AML-193 (cell line): ENCODE data around the gene DUSP16.
"Not testable (repeated sequence)": the region's sequence is repeated elsewhere in the genome, so short reads cannot be mapped to it uniquely, and the experiment has no call there.

ENCODE experiments used
- DNase-seq, 2 experiments: peaks; one replicate each; lab custom pipeline; 2025; lab: John Stamatoyannopoulos, UW

The DUSP16 gene

DNA sequence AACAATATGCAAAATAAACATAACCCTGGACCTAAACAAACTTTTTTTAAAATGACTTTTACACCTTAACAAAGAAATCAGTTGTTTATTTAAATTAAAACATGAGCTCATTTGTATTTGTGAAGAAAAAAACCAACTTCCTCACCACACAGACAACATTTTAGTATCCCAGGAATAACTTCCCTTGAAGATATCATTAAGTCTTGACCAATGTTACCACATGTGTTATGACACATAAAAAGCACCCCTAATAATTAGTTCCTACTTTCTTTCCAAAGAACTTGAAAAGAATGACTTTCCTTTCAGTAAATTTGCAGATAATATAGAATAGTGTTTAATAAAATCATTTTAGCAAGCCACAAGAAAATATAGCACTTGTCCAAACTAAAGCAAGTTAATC, 42.4 kb downstream of the DUSP16 start:
- DNase-seq, result peak in 1 of 2 experiments; percentile 3

DNA sequence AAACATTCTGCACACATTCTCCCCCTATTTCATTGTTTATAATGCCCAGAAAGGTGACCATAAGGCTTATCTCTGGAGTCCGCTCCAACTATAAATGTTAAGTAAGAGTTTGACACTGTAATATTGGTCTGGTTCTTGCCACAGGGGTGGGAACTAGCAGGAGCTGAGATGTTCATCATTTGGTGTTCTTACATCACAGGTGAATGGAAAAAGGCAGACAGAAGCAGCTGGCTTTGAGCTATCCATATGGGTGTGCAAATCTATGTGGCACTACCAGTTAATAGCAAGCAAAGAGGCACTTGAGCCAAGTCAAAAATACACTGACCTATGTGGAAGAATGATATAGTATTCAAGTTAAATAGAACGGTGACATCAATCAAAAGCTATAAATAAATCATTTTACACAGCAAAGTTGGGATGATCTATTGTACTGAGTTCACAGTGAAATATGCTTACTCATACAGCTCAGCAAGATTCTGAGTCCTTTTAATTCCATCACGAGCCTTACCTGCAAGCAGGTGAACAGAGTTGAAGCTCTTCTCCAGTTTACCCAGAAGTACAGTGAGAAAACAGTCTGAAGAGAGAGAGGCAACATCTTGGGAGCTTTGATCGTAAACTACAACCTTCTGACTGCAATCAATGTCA, 43.2 kb downstream of the DUSP16 start:
- DNase-seq, result no peak

DNA sequence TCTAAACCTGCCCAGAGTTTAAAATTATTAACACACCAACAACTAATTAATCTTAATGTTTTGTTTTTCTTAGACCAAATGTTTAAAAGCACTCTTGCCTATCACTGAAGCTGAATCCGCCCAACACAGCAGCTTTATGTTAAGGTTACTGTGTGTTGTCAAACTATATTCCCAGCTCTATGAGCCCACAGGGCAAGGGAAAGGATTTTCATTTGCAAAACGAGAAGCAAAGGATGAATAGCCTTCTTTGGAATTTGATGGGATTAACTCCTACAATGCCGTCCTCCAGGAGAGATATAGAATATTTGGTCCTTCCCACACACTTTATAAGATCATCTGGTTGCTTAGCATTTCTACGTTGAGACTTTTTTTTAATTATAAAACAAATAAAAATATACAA, 43.7 kb downstream of the DUSP16 start:
- no peak for DNase-seq

DNA sequence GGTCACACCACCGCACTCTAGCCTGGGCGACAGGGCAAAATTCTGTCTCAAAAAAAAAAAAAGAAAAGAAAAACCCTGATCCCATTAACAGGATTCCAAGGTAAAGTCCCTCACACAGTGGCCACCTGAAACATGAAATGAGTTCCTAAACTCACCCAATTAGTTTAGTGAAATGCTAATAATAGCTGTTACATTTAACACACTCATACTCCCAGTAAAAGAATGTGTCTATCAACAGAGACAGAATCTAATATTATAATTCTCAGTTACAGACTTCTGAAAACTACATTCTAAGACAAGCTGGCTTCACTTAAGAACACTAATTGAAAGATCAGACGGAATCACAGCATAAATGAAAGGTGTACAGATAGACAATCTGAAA, 44.2 kb downstream of the DUSP16 start:
- DNase-seq, result no peak

DNA sequence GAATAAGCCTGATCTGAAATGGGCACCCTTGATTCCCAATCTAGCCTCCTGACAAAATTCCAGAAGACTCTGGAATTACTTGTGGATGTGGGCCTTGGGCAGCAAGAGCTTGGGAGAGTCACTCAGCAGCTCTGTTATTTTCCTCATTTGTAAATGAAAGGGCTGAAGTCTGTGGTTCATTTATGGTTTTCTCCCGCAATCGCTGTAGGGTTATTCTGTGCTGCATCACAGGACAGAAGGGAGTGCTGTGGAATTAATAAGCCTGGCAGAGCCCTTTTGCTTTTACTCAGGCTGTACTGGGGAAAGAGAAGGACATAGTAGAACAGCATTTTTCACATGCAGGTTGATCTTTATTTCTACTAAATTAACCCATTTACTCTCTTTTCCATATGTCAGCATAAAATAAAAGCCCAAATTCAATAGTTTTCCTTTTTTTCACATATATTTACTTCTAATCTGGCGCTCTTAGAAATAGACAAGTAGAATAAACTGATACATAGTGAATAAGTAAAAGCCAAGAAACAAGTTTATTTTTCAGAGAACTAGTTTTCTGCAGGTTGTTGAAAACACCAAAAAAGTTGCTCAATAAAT, 49.2 kb downstream of the DUSP16 start:
- no peak for DNase-seq

DNA sequence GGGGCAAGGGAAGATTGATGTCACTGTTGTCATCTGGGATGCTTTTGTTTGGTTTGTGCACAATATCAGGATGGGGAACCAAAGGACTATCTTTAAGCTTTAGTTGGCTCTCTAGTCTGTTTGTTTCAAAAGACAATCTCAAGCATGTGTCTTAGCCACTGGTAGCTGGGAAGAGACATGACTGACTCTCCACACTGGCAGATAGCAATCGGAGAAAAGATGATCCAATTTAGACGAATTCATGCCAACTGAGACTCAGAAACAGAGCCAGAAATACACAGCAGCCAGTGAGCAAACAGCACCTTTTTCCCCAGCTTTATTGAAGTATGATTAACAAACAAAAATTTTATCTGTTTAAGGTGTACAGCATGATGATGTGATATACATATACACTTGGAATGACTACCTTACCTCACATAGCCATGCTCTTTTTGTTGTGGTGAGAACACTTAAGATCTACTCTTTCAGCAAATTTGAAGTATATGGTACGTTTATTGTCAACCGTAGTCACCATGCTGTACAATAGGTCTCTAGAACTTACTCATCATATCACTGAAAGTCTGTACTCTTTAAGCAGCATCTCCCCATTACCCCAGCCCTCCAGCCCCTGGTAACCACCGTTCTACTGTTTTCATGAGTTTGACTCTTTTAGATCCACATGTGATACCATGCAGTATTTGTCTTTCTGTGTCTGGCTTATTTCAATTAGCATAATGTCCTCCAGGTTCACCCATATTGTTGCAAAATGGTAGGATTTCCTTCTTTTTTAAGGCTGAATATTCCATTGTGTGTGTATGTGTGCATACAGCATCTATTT, 50.6 kb downstream of the DUSP16 start:
- DNase-seq, result no peak

DNA sequence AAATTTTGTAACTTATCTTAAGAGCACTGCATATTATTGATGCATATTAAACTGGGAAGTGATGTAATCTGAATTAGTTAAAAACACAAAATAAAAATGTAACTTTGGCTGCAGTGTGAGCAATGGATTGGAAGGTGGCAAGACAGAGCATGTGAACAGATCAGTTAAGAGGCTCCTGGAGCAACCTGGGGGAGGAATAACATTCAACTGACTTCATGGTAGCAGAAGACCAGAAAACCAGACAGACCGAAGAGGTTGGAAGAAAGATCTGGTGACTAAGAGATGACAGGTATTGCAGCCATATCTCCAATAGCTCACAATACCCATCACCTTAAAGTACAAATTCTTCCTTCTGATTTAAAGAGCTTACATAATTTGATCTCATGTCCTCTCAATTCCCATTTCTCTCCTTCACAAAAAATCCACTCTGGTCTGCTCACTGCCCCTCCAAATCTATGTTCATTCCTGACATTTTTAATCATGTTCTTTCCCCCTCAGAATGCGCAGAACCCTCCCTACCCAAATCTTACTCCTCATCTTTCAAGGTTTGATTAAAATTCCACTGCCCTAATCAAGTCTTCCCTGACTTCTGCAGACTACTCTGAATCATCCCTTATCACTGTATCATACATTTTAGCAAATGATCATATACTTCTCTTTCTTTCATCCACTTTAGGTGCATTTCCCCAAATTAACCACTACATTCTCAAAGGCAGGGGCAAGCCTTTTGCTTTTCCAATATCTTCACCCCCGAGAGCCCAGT, 51.5 kb downstream of the DUSP16 start:
- no peak for DNase-seq

DNA sequence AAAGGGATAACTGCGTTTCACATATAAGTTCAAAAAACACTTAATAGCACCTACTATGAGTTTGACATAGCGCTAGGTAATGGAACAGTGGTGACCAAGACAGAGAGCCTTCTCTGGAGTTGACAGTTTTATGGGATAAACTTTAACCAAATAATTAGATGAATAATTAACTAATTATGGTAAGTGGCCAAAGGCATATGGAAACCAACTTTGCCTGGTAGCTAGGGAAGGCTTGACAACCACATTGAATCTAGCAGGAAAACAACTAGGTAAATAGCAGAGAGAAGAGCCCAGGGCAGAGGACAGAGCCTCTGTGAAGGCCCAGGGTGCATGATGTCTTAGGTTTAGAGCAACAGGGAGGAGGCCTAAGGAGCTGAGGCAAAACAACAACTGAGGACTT, 52.1 kb downstream of the DUSP16 start:
- no peak for DNase-seq

DNA sequence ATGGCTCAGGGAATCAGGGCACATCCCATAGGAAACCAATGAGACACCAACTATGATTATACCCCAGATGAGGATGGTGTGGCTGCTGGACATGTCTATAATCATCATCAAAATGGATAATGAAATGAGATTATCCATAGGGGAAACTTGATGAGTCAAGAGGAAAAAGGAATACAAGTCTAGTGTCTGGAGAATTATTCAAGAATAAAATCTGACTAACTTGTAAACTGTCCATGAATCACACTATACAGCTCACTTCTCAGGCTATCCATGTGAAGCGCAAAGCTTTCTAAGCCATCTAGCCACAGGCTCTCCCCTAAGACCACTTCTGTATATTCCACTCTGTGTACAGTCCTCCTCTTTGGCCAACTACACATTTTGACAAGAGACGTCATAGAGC, 52.5 kb downstream of the DUSP16 start:
- DNase-seq, result no peak

DNA sequence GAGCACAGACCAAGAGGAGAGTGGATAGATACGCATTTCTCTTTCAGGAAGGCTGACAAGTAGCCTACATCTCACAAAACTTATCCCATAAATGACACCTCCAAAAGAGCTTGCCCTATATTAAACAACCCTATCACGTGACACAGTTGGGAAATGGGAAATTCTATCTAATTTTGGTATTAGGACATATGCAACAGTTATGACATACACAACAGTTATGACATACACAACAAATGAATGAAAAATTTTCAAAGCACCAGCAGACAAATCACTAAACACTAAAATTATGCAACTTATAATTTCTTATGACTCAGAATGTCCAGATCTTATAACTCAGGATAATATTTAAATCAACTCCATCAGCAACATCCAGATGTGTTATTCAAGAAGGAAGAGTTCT, 54.1 kb downstream of the DUSP16 start:
- peak; percentile 19 to 38 for DNase-seq

DNA sequence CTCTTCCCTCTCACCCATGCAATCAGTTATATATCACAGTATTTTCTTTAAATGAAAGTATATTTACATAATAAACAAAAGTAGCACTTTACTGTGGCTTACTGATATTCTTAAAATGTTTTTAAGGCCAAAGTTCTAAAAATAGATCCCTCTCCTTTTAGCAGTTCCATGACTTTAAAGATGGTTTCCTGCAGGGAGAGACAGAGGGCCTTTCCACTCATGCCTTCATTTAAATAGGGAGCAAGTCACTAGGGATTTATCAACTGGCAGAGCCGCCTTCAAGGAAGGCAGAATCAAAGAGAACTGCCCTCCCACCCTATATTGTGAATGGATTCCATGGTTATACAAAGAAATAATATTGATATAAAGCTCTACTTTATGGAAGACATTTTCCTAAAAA, 55.5 kb downstream of the DUSP16 start:
- no peak for DNase-seq

DNA sequence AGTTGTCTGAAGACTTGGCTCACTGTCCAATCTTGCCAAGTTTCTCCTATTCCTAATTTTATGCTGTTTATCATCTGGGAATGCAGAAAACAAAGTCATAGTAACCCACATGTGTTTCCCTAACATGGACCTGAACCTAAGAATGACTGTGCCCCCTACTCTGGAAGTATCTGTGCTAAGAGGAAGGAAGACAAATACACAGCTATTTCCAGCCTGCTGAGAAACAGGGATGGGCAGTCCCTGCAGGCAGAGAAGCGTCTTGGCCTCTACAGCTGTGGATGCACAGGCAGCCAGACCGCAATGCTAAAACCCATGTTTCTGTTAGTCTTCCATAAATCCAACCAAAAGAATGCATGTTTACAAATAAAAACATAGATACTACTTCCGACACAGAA, 56.2 kb downstream of the DUSP16 start:
- no peak for DNase-seq

DNA sequence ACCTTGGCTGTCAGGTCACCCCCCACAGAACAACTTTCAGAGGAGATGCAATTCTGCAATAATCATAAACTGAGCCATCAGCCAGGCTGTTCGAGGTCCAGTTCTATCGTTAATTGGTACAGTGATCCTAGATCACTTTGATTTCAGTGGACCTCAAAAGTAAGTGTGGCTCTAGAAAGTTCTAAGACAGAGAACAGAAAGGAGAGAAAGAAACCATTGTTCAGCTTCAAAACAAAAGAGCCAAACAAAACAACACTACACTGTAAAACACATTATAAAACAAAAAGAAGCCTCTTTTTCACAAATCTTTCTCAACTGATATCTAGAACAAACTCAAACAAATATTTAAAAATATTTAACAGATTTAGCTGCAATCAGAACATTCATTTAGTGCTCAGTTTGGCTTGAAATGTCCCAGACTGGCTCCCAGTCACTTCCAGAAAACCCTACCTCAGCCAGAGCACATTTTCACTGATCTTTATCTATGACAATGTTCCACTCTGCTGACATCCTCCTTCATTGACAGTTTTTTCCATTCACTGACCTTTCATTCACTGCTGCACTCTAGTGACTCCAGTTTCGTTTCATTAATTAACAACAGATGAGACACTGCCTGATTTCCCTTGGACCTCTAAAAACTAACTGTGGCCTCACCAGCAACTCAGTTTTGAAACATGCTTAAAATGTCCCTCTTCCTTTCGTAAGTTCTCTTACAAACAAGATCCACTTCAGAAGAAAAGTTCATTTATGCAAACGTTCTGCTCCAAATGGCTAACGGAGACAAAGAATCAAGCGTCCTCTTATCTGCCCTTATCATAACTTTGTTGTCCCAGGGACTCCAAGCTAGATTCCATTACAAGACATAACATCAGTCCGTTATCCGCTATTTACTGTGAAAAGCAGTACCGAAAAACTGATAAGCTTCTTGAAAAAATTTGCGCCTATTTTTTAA, 56.8 kb downstream of the DUSP16 start:
- DNase-seq, result no peak

DNA sequence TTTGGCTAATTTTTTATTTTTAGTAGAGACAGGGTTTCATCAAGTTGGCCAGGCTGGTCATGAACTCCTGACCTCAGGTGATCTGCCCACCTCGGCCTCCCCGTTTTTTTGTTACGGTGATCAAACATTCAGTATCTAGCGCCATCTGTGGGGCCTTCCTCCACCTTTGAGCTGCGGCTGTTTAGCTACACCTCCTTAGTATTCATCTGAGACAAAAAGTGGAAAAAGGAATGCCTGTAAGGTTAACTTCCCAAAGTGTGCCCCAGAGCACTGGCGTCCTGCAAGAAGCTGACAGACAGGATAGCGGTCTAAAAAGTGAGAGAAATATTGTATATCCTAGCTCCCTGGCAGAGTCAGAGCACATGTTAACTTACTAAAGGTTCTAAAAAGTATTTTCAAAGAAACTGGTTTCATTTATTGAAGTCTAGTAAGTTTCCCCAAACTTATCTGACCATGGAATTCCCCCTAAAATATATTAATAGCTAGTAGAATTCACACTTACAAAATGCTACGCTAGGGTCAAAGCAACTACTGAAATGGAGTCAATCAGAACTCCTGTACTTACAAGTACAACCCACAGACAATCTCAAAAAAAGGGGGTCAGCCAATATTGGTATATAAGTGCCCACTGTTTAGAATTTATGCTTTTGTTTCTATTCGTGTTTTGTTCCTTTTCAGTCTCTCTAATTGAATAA, 59.1 kb downstream of the DUSP16 start:
- no peak for DNase-seq

DNA sequence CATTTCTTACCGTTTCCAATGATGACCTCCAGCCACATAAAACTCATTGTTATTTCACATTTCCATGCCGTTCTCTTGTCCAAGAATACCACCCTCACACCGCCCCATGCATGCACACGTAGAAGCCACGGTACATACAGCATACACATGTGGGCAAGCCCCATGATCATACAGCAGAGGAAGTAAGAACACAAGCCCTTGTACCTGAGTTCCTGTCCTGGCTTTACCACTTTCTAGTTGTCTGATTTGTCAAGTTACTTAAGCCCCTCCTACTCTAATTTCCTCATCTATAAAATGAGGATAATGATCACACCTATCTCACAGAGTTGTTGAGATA, 59.9 kb downstream of the DUSP16 start:
- DNase-seq, result no peak

DNA sequence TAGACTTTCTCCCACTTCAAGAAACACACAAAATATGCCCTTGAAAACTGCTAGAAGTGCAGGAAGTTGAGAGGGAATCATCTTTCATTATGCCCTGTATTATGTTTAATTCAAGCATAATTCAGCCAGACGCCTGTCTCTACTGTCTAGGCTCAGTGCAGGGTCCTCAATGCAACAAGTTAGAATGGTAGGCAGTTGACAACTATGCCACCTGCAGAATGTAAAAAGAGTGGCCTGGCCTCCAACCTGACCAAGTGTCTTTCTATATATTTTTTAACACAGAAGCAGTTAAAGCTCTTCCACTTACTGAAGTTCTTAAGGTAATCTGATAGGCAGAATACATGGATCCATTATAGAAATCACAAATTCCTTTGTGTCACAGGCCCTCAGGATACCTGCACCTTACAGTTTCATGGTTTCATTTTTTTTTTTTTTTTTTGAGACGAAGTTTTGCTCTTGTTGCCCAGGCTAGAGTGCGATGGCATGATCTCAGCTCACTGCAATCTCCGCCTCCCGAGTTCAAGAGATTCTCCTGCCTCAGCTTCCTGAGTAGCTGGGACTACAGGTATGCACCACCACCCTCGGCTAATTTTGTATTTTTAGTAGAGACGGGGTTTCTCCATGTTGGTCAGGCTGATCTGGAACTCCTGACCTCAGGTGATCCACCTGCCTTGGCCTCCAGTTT, 60.4 kb downstream of the DUSP16 start:
- DNase-seq, result not testable (repeated sequence)

DNA sequence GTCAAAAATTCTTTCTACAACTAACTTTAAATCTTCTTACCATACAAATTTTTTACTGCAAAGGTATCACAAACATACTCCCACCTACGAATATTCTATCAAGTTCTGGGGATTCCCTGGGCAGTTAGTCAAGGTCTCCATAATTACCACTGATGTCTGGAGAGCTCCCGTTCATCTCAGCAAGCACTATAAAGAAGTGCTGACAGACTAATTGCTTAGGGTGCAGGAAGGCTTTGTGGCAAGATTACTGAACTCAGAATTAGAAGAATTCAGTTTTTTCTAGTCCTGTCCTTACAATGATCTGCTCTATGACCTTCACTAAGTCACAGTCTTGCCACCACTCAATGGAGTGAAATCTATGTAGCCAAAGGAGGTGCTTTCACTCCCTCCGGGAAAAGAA, 61.5 kb downstream of the DUSP16 start:
- DNase-seq, result no peak

DNA sequence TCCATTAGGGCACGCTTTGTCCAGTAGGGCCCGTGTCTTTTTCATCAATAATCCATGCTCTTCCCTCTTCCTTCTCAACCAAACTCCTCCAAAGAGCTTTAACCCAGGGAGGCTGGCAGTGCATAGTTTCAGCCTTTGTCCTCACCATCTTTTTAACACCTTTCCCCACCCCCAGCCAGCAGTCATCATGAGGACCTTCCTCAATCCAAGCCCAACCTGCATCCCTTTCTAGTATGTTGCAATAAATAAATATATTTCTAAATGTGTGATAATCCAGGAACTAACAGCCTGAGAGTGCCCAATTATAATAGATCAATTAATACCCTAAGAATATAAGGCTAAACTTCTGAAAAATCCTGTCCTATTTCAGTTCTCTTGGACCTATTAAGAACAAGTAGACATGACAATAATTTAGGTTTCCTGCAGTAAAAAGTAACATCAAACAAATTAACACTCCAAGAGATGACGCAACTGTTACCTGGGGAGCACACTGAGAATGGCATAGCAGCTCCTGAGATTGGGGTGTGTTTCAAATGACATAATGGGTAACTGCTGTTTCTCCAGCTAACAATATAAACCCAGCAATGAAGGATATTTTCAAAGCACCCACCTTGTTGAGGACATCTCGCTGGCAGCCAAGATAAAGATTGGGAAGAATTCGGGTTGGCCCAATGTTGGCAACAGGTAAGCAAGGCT, 62.6 kb downstream of the DUSP16 start:
- DNase-seq, result no peak

DNA sequence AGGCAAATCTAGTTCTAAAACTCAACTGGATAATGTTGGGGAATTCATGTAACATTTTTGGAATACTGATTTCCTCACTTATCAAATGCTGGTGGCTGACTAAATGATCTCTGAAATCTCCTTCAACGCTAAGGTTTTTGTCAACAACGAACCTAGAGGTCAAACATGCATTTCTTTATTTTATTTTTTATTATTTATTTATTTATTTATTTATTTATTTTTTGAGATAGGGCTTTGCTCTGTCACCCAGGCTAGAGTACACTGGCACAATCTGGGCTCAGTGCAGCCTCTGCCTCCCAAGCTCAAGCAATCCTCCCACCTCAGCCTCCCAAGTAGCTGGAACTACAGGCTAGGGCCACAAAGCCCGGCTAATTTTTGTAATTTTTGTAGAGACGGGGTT, 64.5 kb downstream of the DUSP16 start:
- no peak for DNase-seq

DNA sequence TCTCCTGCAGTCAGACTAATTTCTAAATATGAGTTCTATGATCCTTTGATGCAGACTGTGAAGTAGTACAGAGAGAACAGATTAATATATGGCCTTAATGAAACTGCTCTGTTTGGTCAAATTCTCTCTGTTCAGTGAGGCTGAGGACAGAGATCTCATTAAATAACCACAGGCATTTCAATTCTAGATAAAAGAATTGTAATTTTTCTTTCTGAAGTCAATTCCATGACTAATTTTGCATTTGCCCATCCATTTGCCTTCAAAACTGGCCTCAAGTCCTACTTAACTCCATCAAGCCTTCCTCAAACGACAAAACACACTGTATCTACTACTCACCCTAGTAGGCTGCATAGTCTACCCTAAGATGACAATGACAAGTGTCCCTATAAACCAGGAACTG, 67.1 kb downstream of the DUSP16 start:
- no peak for DNase-seq
